Measurements from ENCODE around the gene TSPAN3.

The TSPAN3 gene

GRCh38 chr15:77013776-77014131 is 57.2 kb downstream of the TSPAN3 start:
- H3K4me3 ChIP-seq (replicated peaks; ENCODE audit: insufficient read depth, low read length) = no peak overlapping the region
- H3K27ac ChIP-seq (replicated peaks) = peak overlapping the region; percentile 64
- DNase-seq (ENCODE audit: low read depth in 1 of 2, low spot score in 1 of 2) = peak in 1 of 2 experiments; percentile 75
- TF ChIP-seq GABPA (IDR thresholded peaks at IDR 0.05; ENCODE audit: low read depth) (no peak), POLR2AphosphoS5 (IDR thresholded peaks at IDR 0.05; ENCODE audit: low read depth) (no peak), SPI1 (IDR thresholded peaks at IDR 0.05; ENCODE audit: borderline replicate concordance, low read depth) (no peak)
- TF ChIP-seq, protein P1, sequence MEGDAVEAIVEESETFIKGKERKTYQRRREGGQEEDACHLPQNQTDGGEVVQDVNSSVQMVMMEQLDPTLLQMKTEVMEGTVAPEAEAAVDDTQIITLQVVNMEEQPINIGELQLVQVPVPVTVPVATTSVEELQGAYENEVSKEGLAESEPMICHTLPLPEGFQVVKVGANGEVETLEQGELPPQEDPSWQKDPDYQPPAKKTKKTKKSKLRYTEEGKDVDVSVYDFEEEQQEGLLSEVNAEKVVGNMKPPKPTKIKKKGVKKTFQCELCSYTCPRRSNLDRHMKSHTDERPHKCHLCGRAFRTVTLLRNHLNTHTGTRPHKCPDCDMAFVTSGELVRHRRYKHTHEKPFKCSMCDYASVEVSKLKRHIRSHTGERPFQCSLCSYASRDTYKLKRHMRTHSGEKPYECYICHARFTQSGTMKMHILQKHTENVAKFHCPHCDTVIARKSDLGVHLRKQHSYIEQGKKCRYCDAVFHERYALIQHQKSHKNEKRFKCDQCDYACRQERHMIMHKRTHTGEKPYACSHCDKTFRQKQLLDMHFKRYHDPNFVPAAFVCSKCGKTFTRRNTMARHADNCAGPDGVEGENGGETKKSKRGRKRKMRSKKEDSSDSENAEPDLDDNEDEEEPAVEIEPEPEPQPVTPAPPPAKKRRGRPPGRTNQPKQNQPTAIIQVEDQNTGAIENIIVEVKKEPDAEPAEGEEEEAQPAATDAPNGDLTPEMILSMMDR (IDR thresholded peaks at IDR 0.05; ENCODE audit: insufficient read depth, low read length) = no peak
- TF ChIP-seq, protein P2, sequence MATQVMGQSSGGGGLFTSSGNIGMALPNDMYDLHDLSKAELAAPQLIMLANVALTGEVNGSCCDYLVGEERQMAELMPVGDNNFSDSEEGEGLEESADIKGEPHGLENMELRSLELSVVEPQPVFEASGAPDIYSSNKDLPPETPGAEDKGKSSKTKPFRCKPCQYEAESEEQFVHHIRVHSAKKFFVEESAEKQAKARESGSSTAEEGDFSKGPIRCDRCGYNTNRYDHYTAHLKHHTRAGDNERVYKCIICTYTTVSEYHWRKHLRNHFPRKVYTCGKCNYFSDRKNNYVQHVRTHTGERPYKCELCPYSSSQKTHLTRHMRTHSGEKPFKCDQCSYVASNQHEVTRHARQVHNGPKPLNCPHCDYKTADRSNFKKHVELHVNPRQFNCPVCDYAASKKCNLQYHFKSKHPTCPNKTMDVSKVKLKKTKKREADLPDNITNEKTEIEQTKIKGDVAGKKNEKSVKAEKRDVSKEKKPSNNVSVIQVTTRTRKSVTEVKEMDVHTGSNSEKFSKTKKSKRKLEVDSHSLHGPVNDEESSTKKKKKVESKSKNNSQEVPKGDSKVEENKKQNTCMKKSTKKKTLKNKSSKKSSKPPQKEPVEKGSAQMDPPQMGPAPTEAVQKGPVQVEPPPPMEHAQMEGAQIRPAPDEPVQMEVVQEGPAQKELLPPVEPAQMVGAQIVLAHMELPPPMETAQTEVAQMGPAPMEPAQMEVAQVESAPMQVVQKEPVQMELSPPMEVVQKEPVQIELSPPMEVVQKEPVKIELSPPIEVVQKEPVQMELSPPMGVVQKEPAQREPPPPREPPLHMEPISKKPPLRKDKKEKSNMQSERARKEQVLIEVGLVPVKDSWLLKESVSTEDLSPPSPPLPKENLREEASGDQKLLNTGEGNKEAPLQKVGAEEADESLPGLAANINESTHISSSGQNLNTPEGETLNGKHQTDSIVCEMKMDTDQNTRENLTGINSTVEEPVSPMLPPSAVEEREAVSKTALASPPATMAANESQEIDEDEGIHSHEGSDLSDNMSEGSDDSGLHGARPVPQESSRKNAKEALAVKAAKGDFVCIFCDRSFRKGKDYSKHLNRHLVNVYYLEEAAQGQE (IDR thresholded peaks at IDR 0.05; ENCODE audit: insufficient replicate concordance, low read depth) = no peak
- H3K27me3 ChIP-seq (ENCODE audit: insufficient read depth, poor library complexity, severe bottlenecking) = no peaks in the 10 kb centered on the region

GRCh38 chr15:77012868-77013267 is 58.0 kb downstream of the TSPAN3 start:
- H3K27me3 ChIP-seq (ENCODE audit: insufficient read depth, poor library complexity, severe bottlenecking) = no peaks in the 10 kb centered on the region
- peak overlapping the region; percentile 64; the same call in 1 of the 2 replicates for H3K27ac ChIP-seq (replicated peaks)
- TF ChIP-seq GABPA (IDR thresholded peaks at IDR 0.05; ENCODE audit: low read depth) = no peak
- TF ChIP-seq POLR2AphosphoS5 (IDR thresholded peaks at IDR 0.05; ENCODE audit: low read depth) = no peak
- TF ChIP-seq, protein P1 (IDR thresholded peaks at IDR 0.05; ENCODE audit: insufficient read depth, low read length) = no peak
- TF ChIP-seq, protein P2 (IDR thresholded peaks at IDR 0.05; ENCODE audit: insufficient replicate concordance, low read depth) = no peak
- TF ChIP-seq SPI1 (IDR thresholded peaks at IDR 0.05; ENCODE audit: borderline replicate concordance, low read depth) = no peak
- no peak overlapping the region for H3K4me3 ChIP-seq (replicated peaks; ENCODE audit: insufficient read depth, low read length)
- DNase-seq (ENCODE audit: low read depth in 1 of 2, low spot score in 1 of 2) = no peak

GRCh38 chr15:77012117-77012712 is 58.7 kb downstream of the TSPAN3 start:
- Histone ChIP-seq H3K4me3 (replicated peaks; ENCODE audit: insufficient read depth, low read length) (no peak overlapping the region), H3K27me3 (ENCODE audit: insufficient read depth, poor library complexity, severe bottlenecking) (no peaks in the 10 kb centered on the region), H3K27ac (replicated peaks) (peak overlapping the region; percentile 64; the same call in 1 of the 2 replicates)
- TF ChIP-seq, protein P1 (IDR thresholded peaks at IDR 0.05; ENCODE audit: insufficient read depth, low read length) = no peak
- TF ChIP-seq GABPA (IDR thresholded peaks at IDR 0.05; ENCODE audit: low read depth) (no peak), SPI1 (IDR thresholded peaks at IDR 0.05; ENCODE audit: borderline replicate concordance, low read depth) (no peak), POLR2AphosphoS5 (IDR thresholded peaks at IDR 0.05; ENCODE audit: low read depth) (no peak)
- TF ChIP-seq, protein P2 (IDR thresholded peaks at IDR 0.05; ENCODE audit: insufficient replicate concordance, low read depth) = no peak
- no peak for DNase-seq (ENCODE audit: low read depth in 1 of 2, low spot score in 1 of 2)
